Hematopoietic multipotent progenitor cell treated with erythropoietin and hydrocortisone succinate and interleukin-3 and kit ligand, for 15 days (in vitro differentiated cells): ENCODE results near the gene ASPA.
"Not testable (repeated sequence)": the region's sequence is repeated elsewhere in the genome, so short reads cannot be mapped to it uniquely, and the experiment has no call there.

Experiments
- DNase-seq: peaks from one replicate; pipeline ENCODE4 v3.0.0-alpha.2; 2015; ENCODE audit warnings: low spot score

Gene ASPA

GRCh38 chr17:3475812-3476610 is at the start of gene ASPA:
Gene ASPA (plus strand): TSS chr17:3475997. CDS start chr17:3476160, 163 bp downstream.
- no peak for DNase-seq

GRCh38 chr17:3433215-3433614 is 42.6 kb upstream of the ASPA start:
- not testable (repeated sequence) for DNase-seq

- DNase-seq = no peak
Measured at GRCh38 chr17:3433741-3434140, 42.1 kb upstream of the ASPA start, which contains the start of gene OR1E2. Gene OR1E2 (minus strand): TSS chr17:3433841. CDS start chr17:3433841, 0 bp downstream.

- no peak for DNase-seq
Measured at GRCh38 chr17:3438368-3438767, 37.4 kb upstream of the ASPA start.

- no peak for DNase-seq
Measured at GRCh38 chr17:3440451-3440850, 35.3 kb upstream of the ASPA start.

- DNase-seq = no peak
Measured at GRCh38 chr17:3447625-3448024, 28.2 kb upstream of the ASPA start.

- DNase-seq = no peak
Measured at GRCh38 chr17:3448059-3448665, 27.6 kb upstream of the ASPA start.

- not testable (repeated sequence) for DNase-seq
Measured at GRCh38 chr17:3466355-3466754, 9.4 kb upstream of the ASPA start.

GRCh38 chr17:3469529-3469928 is 6.3 kb upstream of the ASPA start:
- DNase-seq = no peak

GRCh38 chr17:3471599-3471998 is 4.2 kb upstream of the ASPA start, which contains the start of gene SPATA22:
Gene SPATA22 (minus strand): TSS chr17:3471819. CDS start chr17:3469325, 2,494 bp downstream.
- DNase-seq = no peak

GRCh38 chr17:3472137-3472536 is 3.7 kb upstream of the ASPA start:
- DNase-seq = no peak

GRCh38 chr17:3474212-3474611 is 1.6 kb upstream of the ASPA start:
- DNase-seq = no peak

GRCh38 chr17:3475251-3475685 is 529 bp upstream of the ASPA start:
- DNase-seq = no peak

- DNase-seq = no peak
Measured at GRCh38 chr17:3479988-3480387, 4.2 kb downstream of the ASPA start.

- DNase-seq = no peak
Measured at GRCh38 chr17:3482852-3483251, 7.1 kb downstream of the ASPA start.

GRCh38 chr17:3485481-3486068 is 9.8 kb downstream of the ASPA start:
- no peak for DNase-seq

- no peak for DNase-seq
Measured at GRCh38 chr17:3497101-3497500, 21.3 kb downstream of the ASPA start.

- DNase-seq = no peak
Measured at GRCh38 chr17:3501344-3501743, 25.5 kb downstream of the ASPA start.

GRCh38 chr17:3502466-3502865 is 26.7 kb downstream of the ASPA start:
- no peak for DNase-seq

GRCh38 chr17:3503285-3503684 is 27.5 kb downstream of the ASPA start:
- no peak for DNase-seq

GRCh38 chr17:3505008-3505407 is 29.2 kb downstream of the ASPA start:
- DNase-seq = no peak

- no peak for DNase-seq
Measured at GRCh38 chr17:3506054-3506453, 30.3 kb downstream of the ASPA start.

- DNase-seq = no peak
Measured at GRCh38 chr17:3507071-3507470, 31.3 kb downstream of the ASPA start.
